H1 (cell line): Measurements from ENCODE around the gene RUBCN.
"Not testable (repeated sequence)": the region's sequence is repeated elsewhere in the genome, so short reads cannot be mapped to it uniquely, and the experiment has no call there.

ENCODE experiments used
- CBX5 ChIP-seq: fragments of 300-800, 300-1000 bp; sonication (generic); IDR thresholded peaks from 2 replicates; pipeline ENCODE4 v1.7.1; 2016; ENCODE audit warnings: antibody characterized with exemption, low read length, low read depth
- CHD2 ChIP-seq: IDR thresholded peaks from 2 replicates; pipeline ENCODE4 v1.6.1; 2012; ENCODE audit warnings: low read length, improper control_type of control experiment
- EZH2 ChIP-seq: fragments of 200-600 bp; sonication (generic); IDR thresholded peaks from 2 replicates; pipeline ENCODE4 v1.7.1; 2012; ENCODE audit warnings: low read depth, mild to moderate bottlenecking, moderate library complexity, low read length, inconsistent platforms; ENCODE audit not compliant: severe bottlenecking
- FOSL1 ChIP-seq: IDR thresholded peaks from 2 replicates; pipeline ENCODE4 v1.6.1; 2011; ENCODE audit warnings: mild to moderate bottlenecking, low read depth, low read length, moderate library complexity; ENCODE audit not compliant: insufficient read depth
- JUND ChIP-seq: IDR thresholded peaks from 2 replicates; pipeline ENCODE4 v1.6.1; 2011; ENCODE audit warnings: mild to moderate bottlenecking, improper control_type of control experiment, low read length
- MAFK ChIP-seq: IDR thresholded peaks from 2 replicates; pipeline ENCODE4 v1.6.1; 2012; ENCODE audit warnings: low read depth, mild to moderate bottlenecking, improper control_type of control experiment, low read length
- POLR2A ChIP-seq, 2 experiments: IDR thresholded peaks; 1 replicate in 1 of 2; 2 replicates in 1 of 2; pipeline ENCODE4 v1.6.1; 2011; ENCODE audit warnings: low read depth in 2 of 2, low read length in 2 of 2, mild to moderate bottlenecking in 2 of 2; ENCODE audit errors: control extremely low read depth in 1 of 2
- POLR2AphosphoS5 ChIP-seq: IDR thresholded peaks from 2 replicates; pipeline ENCODE4 v1.6.1; 2011; ENCODE audit warnings: low read depth, low read length
- RAD21 ChIP-seq, 2 experiments: IDR thresholded peaks in 1 of 2; conservative IDR thresholded peaks in 1 of 2; 2 replicates each; pipeline ENCODE4 v1.6.1; 2011; ENCODE audit warnings: low read depth in 2 of 2, low read length in 2 of 2, improper control_type of control experiment in 1 of 2, inconsistent platforms in 1 of 2, mild to moderate bottlenecking in 1 of 2, moderate library complexity in 1 of 2
- SIX5 ChIP-seq: IDR thresholded peaks from 2 replicates; pipeline ENCODE4 v1.6.1; 2011; ENCODE audit warnings: mild to moderate bottlenecking, low read depth, low read length
- SP1 ChIP-seq: IDR thresholded peaks from 2 replicates; pipeline ENCODE4 v1.6.1; 2011; ENCODE audit warnings: low read depth, low read length
- TF ChIP-seq, protein P1 (sequence below): IDR thresholded peaks from 2 replicates; pipeline ENCODE4 v1.6.1; 2011; ENCODE audit warnings: low read length, improper control_type of control experiment
- TF ChIP-seq, protein P2 (sequence below), 3 experiments: IDR thresholded peaks; 1 replicate in 2 of 3; 2 replicates in 1 of 3; pipeline versions ENCODE4 v1.5.1 to v1.6.1; 2011; ENCODE audit warnings: low read length in 3 of 3, mild to moderate bottlenecking in 3 of 3, inconsistent platforms in 2 of 3, low read depth in 1 of 3, moderate library complexity in 1 of 3; ENCODE audit not compliant: insufficient read depth in 1 of 3; ENCODE audit errors: control extremely low read depth in 1 of 3

DNA sequence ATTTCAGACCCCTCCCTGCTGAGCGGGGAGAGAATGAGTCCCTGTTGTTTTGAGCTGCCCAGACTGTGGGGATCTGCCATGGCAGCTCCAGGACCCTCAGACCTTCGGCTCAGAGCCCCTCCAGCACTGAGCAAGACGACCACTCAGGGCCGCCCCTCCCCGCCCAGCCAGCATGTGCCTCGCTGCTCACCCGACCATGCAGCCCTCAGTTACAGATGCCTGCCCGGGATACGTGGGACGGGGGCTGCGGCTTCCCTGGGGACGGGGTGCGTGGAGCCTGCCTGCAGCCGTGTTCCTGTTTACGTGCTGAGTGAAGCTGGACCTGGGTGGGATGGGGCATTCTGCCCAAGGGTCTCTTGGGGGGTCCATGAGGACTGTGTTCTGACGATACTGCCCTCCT is 77.0 kb downstream of the RUBCN start:
- not testable (repeated sequence) for TF ChIP-seq SIX5; MAFK; CHD2; CBX5; SP1; FOSL1; JUND; EZH2; RAD21 (IDR thresholded peaks at IDR 0.05 in 1 of 2, conservative IDR thresholded peaks at IDR 0.05 in 1 of 2; ENCODE audit: low read depth in 2 of 2, low read length in 2 of 2); POLR2A (IDR thresholded peaks at IDR 0.05; ENCODE audit: control extremely low read depth in 1 of 2, low read depth in 2 of 2, low read length in 2 of 2); POLR2AphosphoS5
- TF ChIP-seq, protein P1, sequence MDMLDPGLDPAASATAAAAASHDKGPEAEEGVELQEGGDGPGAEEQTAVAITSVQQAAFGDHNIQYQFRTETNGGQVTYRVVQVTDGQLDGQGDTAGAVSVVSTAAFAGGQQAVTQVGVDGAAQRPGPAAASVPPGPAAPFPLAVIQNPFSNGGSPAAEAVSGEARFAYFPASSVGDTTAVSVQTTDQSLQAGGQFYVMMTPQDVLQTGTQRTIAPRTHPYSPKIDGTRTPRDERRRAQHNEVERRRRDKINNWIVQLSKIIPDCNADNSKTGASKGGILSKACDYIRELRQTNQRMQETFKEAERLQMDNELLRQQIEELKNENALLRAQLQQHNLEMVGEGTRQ: not testable (repeated sequence)
- TF ChIP-seq, protein P2, sequence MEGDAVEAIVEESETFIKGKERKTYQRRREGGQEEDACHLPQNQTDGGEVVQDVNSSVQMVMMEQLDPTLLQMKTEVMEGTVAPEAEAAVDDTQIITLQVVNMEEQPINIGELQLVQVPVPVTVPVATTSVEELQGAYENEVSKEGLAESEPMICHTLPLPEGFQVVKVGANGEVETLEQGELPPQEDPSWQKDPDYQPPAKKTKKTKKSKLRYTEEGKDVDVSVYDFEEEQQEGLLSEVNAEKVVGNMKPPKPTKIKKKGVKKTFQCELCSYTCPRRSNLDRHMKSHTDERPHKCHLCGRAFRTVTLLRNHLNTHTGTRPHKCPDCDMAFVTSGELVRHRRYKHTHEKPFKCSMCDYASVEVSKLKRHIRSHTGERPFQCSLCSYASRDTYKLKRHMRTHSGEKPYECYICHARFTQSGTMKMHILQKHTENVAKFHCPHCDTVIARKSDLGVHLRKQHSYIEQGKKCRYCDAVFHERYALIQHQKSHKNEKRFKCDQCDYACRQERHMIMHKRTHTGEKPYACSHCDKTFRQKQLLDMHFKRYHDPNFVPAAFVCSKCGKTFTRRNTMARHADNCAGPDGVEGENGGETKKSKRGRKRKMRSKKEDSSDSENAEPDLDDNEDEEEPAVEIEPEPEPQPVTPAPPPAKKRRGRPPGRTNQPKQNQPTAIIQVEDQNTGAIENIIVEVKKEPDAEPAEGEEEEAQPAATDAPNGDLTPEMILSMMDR (IDR thresholded peaks at IDR 0.05; ENCODE audit: control extremely low read depth in 1 of 3, insufficient read depth in 1 of 3, low read depth in 1 of 3, low read length in 3 of 3): not testable (repeated sequence)
